ENCODE data around the gene AUTS2. TPM values are rescaled to one million over a fixed set of nuclear protein-coding genes. Genes with fewer than 3 reads are reported as not detected.

Gene AUTS2
- polyA plus RNA-seq, 1 donor (not counting 4 experiments of a cell fraction or from before 2014, with no cell fraction given) = 4.7 TPM

DNA sequence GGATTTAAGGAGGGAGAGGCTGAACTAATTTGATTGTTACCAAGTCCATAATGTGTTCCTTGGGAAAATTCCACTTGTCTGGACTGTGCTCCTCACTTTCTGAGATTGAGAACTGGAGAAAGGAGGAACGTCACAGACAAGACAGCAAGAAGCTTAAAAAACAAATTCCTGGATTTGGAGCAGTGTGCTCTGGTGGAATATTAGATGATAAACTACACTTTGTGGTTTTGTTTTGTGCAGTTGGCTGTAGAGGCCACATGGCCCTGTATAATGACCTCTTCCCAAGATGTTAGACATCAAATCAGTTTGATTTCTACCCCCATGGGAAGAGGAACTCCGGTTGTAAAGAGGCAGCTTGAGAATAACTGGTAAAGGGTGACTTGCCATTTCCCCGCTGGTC is 1112.4 kb downstream of the AUTS2 start:
- no peaks in the 10 kb centered on the region for H3K27me3 ChIP-seq (ENCODE audit: control insufficient read depth, extremely low read depth, insufficient read depth, low read length)
- no peak for FAIRE-seq
- peak overlapping the region in 2 of 3 experiments; percentile 40 to 58 for H3K4me3 ChIP-seq (ENCODE audit: control insufficient read depth in 2 of 3, extremely low read depth in 1 of 3, insufficient read depth in 2 of 3, low read depth in 1 of 3, low read length in 3 of 3)
- H3K4me1 ChIP-seq (ENCODE audit: control insufficient read depth, extremely low read depth, insufficient read depth, low read length) = peaks cover 40% of the 10 kb centered on the region
- H3K79me2 ChIP-seq (ENCODE audit: control insufficient read depth, insufficient read depth, low read length) = peaks cover 70% of the 10 kb centered on the region
- no peak for DNase-seq (ENCODE audit: low read depth, low spot score)
- H3K9ac ChIP-seq (ENCODE audit: control insufficient read depth, extremely low read depth, insufficient read depth, low read length) = no peak overlapping the region
- H3K9me1 ChIP-seq (ENCODE audit: control insufficient read depth, extremely low read depth, insufficient read depth, low read length) = no peaks in the 10 kb centered on the region
- peaks cover 0 to 11% of the 10 kb centered on the region in 2 experiments for H3K36me3 ChIP-seq (ENCODE audit: control insufficient read depth in 2 of 2, extremely low read depth in 1 of 2, insufficient read depth in 2 of 2, low read length in 2 of 2)
- H3K9me3 ChIP-seq (ENCODE audit: control insufficient read depth, low read depth, low read length) = peaks cover 3% of the 10 kb centered on the region
- H3K27ac ChIP-seq (ENCODE audit: control insufficient read depth, insufficient read depth, low read length) = peak overlapping the region; percentile 63
- H3K4me2 ChIP-seq (ENCODE audit: control insufficient read depth, extremely low read depth, insufficient read depth, low read depth, low read length) = peak overlapping the region; percentile 91
- no peak for TF ChIP-seq EZH2 (IDR thresholded peaks at IDR 0.05; ENCODE audit: low read length)
- TF ChIP-seq, protein P1, sequence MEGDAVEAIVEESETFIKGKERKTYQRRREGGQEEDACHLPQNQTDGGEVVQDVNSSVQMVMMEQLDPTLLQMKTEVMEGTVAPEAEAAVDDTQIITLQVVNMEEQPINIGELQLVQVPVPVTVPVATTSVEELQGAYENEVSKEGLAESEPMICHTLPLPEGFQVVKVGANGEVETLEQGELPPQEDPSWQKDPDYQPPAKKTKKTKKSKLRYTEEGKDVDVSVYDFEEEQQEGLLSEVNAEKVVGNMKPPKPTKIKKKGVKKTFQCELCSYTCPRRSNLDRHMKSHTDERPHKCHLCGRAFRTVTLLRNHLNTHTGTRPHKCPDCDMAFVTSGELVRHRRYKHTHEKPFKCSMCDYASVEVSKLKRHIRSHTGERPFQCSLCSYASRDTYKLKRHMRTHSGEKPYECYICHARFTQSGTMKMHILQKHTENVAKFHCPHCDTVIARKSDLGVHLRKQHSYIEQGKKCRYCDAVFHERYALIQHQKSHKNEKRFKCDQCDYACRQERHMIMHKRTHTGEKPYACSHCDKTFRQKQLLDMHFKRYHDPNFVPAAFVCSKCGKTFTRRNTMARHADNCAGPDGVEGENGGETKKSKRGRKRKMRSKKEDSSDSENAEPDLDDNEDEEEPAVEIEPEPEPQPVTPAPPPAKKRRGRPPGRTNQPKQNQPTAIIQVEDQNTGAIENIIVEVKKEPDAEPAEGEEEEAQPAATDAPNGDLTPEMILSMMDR (optimal IDR thresholded peaks at IDR 0.05 in 1 of 3, IDR thresholded peaks at IDR 0.05 in 1 of 3, conservative IDR thresholded peaks at IDR 0.05 in 1 of 3; ENCODE audit: extremely low read depth in 1 of 3, insufficient read depth in 2 of 3, low read length in 3 of 3) = no peak
- H4K20me1 ChIP-seq (ENCODE audit: control insufficient read depth, extremely low read depth, insufficient read depth, low read length) = no peaks in the 10 kb centered on the region
- H2AFZ ChIP-seq (ENCODE audit: control insufficient read depth, low read length) = no peak overlapping the region
- dilution Hi-C loops (cut with MboI; ENCODE audit: extremely low pct_ligation_motif_present, low sequenced_read_pairs) = no loop called here

DNA sequence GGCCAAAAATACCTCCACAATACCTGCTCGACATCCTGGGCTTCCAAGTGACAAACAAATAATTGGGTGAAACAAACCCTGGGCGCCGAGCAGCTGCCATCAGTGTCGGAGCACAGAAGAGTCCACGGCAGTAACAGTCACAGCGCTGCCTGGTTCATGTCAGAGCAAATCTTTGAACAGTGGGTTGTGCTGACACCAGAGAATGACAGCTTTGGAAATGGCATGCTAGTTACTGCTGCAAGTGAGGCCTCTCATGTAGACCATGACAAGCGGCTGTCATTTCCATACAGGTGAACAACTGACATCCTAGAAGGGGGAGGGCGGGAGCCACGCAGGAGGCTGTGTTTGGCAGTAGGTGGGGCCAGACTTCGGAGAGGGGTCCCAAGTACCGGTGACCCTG is 1113.2 kb downstream of the AUTS2 start:
- peaks cover 40% of the 10 kb centered on the region for H3K4me1 ChIP-seq (ENCODE audit: control insufficient read depth, extremely low read depth, insufficient read depth, low read length)
- H3K9ac ChIP-seq (ENCODE audit: control insufficient read depth, extremely low read depth, insufficient read depth, low read length) = no peak overlapping the region
- peak overlapping the region; percentile 91 for H3K4me2 ChIP-seq (ENCODE audit: control insufficient read depth, extremely low read depth, insufficient read depth, low read depth, low read length)
- TF ChIP-seq EZH2 (IDR thresholded peaks at IDR 0.05; ENCODE audit: low read length) = no peak
- no peak overlapping the region for H2AFZ ChIP-seq (ENCODE audit: control insufficient read depth, low read length)
- H4K20me1 ChIP-seq (ENCODE audit: control insufficient read depth, extremely low read depth, insufficient read depth, low read length) = no peaks in the 10 kb centered on the region
- peaks cover 0 to 8% of the 10 kb centered on the region in 2 experiments for H3K36me3 ChIP-seq (ENCODE audit: control insufficient read depth in 2 of 2, extremely low read depth in 1 of 2, insufficient read depth in 2 of 2, low read length in 2 of 2)
- H3K9me3 ChIP-seq (ENCODE audit: control insufficient read depth, low read depth, low read length) = peaks cover 3% of the 10 kb centered on the region
- dilution Hi-C loops (cut with MboI; ENCODE audit: extremely low pct_ligation_motif_present, low sequenced_read_pairs) = no loop called here
- H3K27me3 ChIP-seq (ENCODE audit: control insufficient read depth, extremely low read depth, insufficient read depth, low read length) = no peaks in the 10 kb centered on the region
- FAIRE-seq (no peak), DNase-seq (ENCODE audit: low read depth, low spot score) (no peak)
- no peaks in the 10 kb centered on the region for H3K9me1 ChIP-seq (ENCODE audit: control insufficient read depth, extremely low read depth, insufficient read depth, low read length)
- H3K4me3 ChIP-seq (ENCODE audit: control insufficient read depth in 2 of 3, extremely low read depth in 1 of 3, insufficient read depth in 2 of 3, low read depth in 1 of 3, low read length in 3 of 3) = no peak overlapping the region
- no peak overlapping the region for H3K27ac ChIP-seq (ENCODE audit: control insufficient read depth, insufficient read depth, low read length)
- H3K79me2 ChIP-seq (ENCODE audit: control insufficient read depth, insufficient read depth, low read length) = peaks cover 67% of the 10 kb centered on the region

DNA sequence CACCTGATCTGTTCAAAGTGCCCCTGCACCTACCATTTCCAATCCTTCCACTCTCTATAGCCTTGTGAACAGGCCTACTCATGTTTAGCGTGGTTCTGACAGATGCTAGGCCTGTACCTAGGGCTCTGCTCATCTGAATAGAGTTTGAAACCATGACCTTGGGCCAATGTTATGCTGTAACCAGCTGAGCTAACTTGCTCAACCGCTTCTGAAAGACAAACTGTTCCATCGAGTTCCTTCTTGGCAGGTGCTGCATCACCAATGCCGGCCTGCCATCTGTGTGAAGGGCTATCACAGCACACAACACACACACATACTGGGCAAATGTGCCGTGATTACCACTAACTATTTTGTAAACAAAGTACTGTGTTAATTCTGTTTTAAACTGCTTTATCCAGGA is 1114.7 kb downstream of the AUTS2 start:
- Histone ChIP-seq H4K20me1 (ENCODE audit: control insufficient read depth, extremely low read depth, insufficient read depth, low read length) (no peaks in the 10 kb centered on the region), H3K36me3 (ENCODE audit: control insufficient read depth in 2 of 2, extremely low read depth in 1 of 2, insufficient read depth in 2 of 2, low read length in 2 of 2) (peaks cover 0 to 6% of the 10 kb centered on the region in 2 experiments), H3K4me1 (ENCODE audit: control insufficient read depth, extremely low read depth, insufficient read depth, low read length) (peaks cover 53% of the 10 kb centered on the region), H3K9ac (ENCODE audit: control insufficient read depth, extremely low read depth, insufficient read depth, low read length) (no peak overlapping the region), H3K9me1 (ENCODE audit: control insufficient read depth, extremely low read depth, insufficient read depth, low read length) (peaks cover 2% of the 10 kb centered on the region), H3K79me2 (ENCODE audit: control insufficient read depth, insufficient read depth, low read length) (peaks cover 65% of the 10 kb centered on the region), H3K27me3 (ENCODE audit: control insufficient read depth, extremely low read depth, insufficient read depth, low read length) (no peaks in the 10 kb centered on the region), H3K9me3 (ENCODE audit: control insufficient read depth, low read depth, low read length) (peaks cover 3% of the 10 kb centered on the region), H3K4me3 (ENCODE audit: control insufficient read depth in 2 of 3, extremely low read depth in 1 of 3, insufficient read depth in 2 of 3, low read depth in 1 of 3, low read length in 3 of 3) (no peak overlapping the region), H3K4me2 (ENCODE audit: control insufficient read depth, extremely low read depth, insufficient read depth, low read depth, low read length) (peak overlapping the region; percentile 59), H2AFZ (ENCODE audit: control insufficient read depth, low read length) (no peak overlapping the region), H3K27ac (ENCODE audit: control insufficient read depth, insufficient read depth, low read length) (no peak overlapping the region)
- TF ChIP-seq EZH2 (IDR thresholded peaks at IDR 0.05; ENCODE audit: low read length) = no peak
- TF ChIP-seq, protein P1 (optimal IDR thresholded peaks at IDR 0.05 in 1 of 3, IDR thresholded peaks at IDR 0.05 in 1 of 3, conservative IDR thresholded peaks at IDR 0.05 in 1 of 3; ENCODE audit: extremely low read depth in 1 of 3, insufficient read depth in 2 of 3, low read length in 3 of 3) = no peak
- peak; percentile 98 for FAIRE-seq
- no peak for DNase-seq (ENCODE audit: low read depth, low spot score)
- dilution Hi-C loops (cut with MboI; ENCODE audit: extremely low pct_ligation_motif_present, low sequenced_read_pairs) = no loop called here
